Activated CD4-positive, alpha-beta memory T cell treated with anti-CD3 and anti-CD28 coated beads, Interleukin-2, amount 10 ng/mL, durations not matched to agents 7 days and 5 days (primary cell): ENCODE results near the gene SLAMF1. TPM values are rescaled to one million over a fixed set of nuclear protein-coding genes. Genes with fewer than 3 reads are reported as not detected.

Experiments
- CTCF ChIA-PET: fragments of 350-600 bp; sonication (Branson Sonifier 250); formaldehyde crosslinking; loops from one replicate; lab custom pipeline; 2021; ENCODE audit warnings: antibody characterized with exemption, inconsistent platforms; lab: Charles Lee
- POLR2A ChIA-PET: fragments of 350-600 bp; sonication (Branson Sonifier 250); formaldehyde crosslinking; loops from one replicate; lab custom pipeline; 2021; ENCODE audit warnings: antibody characterized with exemption; lab: Charles Lee
- DNase-seq: peaks from one replicate; pipeline ENCODE4 v3.0.0-alpha.2; 2020
- H3K27ac Mint-ChIP-seq: one replicate; pipeline ENCODE4 v1.8.0; 2021; ENCODE audit warnings: mild to moderate bottlenecking, mixed read lengths
- H3K27me3 Mint-ChIP-seq: one replicate; pipeline ENCODE4 v1.8.0; 2021; ENCODE audit warnings: mixed read lengths
- H3K36me3 Mint-ChIP-seq: one replicate; pipeline ENCODE4 v1.8.0; 2021; ENCODE audit warnings: low read depth, mixed read lengths
- H3K4me1 Mint-ChIP-seq: one replicate; pipeline ENCODE4 v1.8.0; 2021; ENCODE audit warnings: mixed read lengths
- H3K4me3 Mint-ChIP-seq: one replicate; pipeline ENCODE4 v1.8.0; 2021; ENCODE audit warnings: mild to moderate bottlenecking, mixed read lengths
- H3K9me3 Mint-ChIP-seq: one replicate; pipeline ENCODE4 v1.8.0; 2021; ENCODE audit warnings: mixed read lengths
- total RNA-seq, 2 experiments: library from RNA; stranded (reverse); gene quantifications; one replicate each; pipeline ENCODE4 v1.2.3, GENCODE V29; 2021

The SLAMF1 gene
- total RNA-seq, 2 experiments from 2014 or later: 106 to 113 TPM

- H3K27me3 Mint-ChIP-seq: no peaks in the 10 kb centered on the region
- peak overlapping the region; percentile 1 for H3K27ac Mint-ChIP-seq
- H3K36me3 Mint-ChIP-seq: peaks cover 19% of the 10 kb centered on the region
- peaks cover 57% of the 10 kb centered on the region for H3K4me1 Mint-ChIP-seq
- ChIA-PET CTCF (interaction anchor here (1.2 to 1.5 kb wide), 2 partner anchors 36 to 152 kb away, joined by 3 to 4 read pairs; no protein-coding TSS in a partner anchor), POLR2A (interaction anchor here (1.2 to 10.4 kb wide), 3 partner anchors 17 to 137 kb away, joined by 4 to 203 read pairs (median 6); no protein-coding TSS in a partner anchor)
- H3K4me3 Mint-ChIP-seq: no peak overlapping the region
- no peak for DNase-seq
- peaks cover 5% of the 10 kb centered on the region for H3K9me3 Mint-ChIP-seq
Measured at GRCh38 chr1:160580221-160580812, 66.5 kb downstream of the SLAMF1 start.

GRCh38 chr1:160579216-160579701, 67.6 kb downstream of the SLAMF1 start, which contains the start of gene CD84:
CD84 (minus strand) TSS chr1:160579496; CDS start chr1:160579437, 59 bp downstream.
- peaks cover 20% of the 10 kb centered on the region for H3K36me3 Mint-ChIP-seq
- CTCF ChIA-PET: interaction anchor here (1.2 to 1.8 kb wide), 4 partner anchors 15 to 151 kb away, joined by 3 to 9 read pairs (median 4); no protein-coding TSS in a partner anchor
- peak within 1 kb of the TSS; percentile 81 for H3K4me3 Mint-ChIP-seq
- DNase-seq: no peak
- POLR2A ChIA-PET: interaction anchor here (0.7 to 10.4 kb wide), 7 partner anchors 16 to 150 kb away, joined by 3 to 203 read pairs (median 5); partner anchors contain the start of gene SLAMF6
- peaks cover 61% of the 10 kb centered on the region for H3K4me1 Mint-ChIP-seq
- H3K27ac Mint-ChIP-seq: peak within 1 kb of the TSS; percentile 88
- H3K9me3 Mint-ChIP-seq: peaks cover 5% of the 10 kb centered on the region
- H3K27me3 Mint-ChIP-seq: no peaks in the 10 kb centered on the region

GRCh38 chr1:160578525-160579191, 68.2 kb downstream of the SLAMF1 start:
- peak overlapping the region; percentile 81 for H3K4me3 Mint-ChIP-seq
- peaks cover 63% of the 10 kb centered on the region for H3K4me1 Mint-ChIP-seq
- H3K36me3 Mint-ChIP-seq: peaks cover 15% of the 10 kb centered on the region
- peak overlapping the region; percentile 88 for H3K27ac Mint-ChIP-seq
- no peak for DNase-seq
- POLR2A ChIA-PET: interaction anchor here (0.7 to 10.4 kb wide), 12 partner anchors 15 to 150 kb away, joined by 3 to 203 read pairs (median 4); partner anchors contain the start of genes SLAMF1 and SLAMF6
- H3K27me3 Mint-ChIP-seq: no peaks in the 10 kb centered on the region
- CTCF ChIA-PET: interaction anchor here (1.0 to 1.8 kb wide), 8 partner anchors 10 to 150 kb away, joined by 3 to 9 read pairs (median 3); partner anchors contain the start of gene SLAMF6
- H3K9me3 Mint-ChIP-seq: peaks cover 5% of the 10 kb centered on the region

- peaks cover 14% of the 10 kb centered on the region for H3K36me3 Mint-ChIP-seq
- peaks cover 68% of the 10 kb centered on the region for H3K4me1 Mint-ChIP-seq
- CTCF ChIA-PET: interaction anchor here (0.7 to 1.8 kb wide), 15 partner anchors 10 to 150 kb away, joined by 3 to 9 read pairs (median 3); partner anchors contain the start of gene SLAMF6
- POLR2A ChIA-PET: interaction anchor here (0.7 to 10.4 kb wide), 18 partner anchors 15 to 149 kb away, joined by 3 to 203 read pairs (median 4); partner anchors contain the start of genes SLAMF1 and SLAMF6
- peak overlapping the region; percentile 88 for H3K27ac Mint-ChIP-seq
- peaks cover 3% of the 10 kb centered on the region for H3K9me3 Mint-ChIP-seq
- peak overlapping the region; percentile 81 for H3K4me3 Mint-ChIP-seq
- DNase-seq: no peak
- H3K27me3 Mint-ChIP-seq: no peaks in the 10 kb centered on the region
Measured at GRCh38 chr1:160578175-160578524, 68.7 kb downstream of the SLAMF1 start.

- Mint-ChIP-seq H3K4me3 (peak overlapping the region; percentile 72), H3K27me3 (no peaks in the 10 kb centered on the region), H3K36me3 (peaks cover 11% of the 10 kb centered on the region), H3K27ac (peak overlapping the region; percentile 80), H3K9me3 (no peaks in the 10 kb centered on the region), H3K4me1 (peaks cover 70% of the 10 kb centered on the region)
- DNase-seq: no peak
- ChIA-PET POLR2A (interaction anchor here (0.7 to 10.4 kb wide), 18 partner anchors 14 to 149 kb away, joined by 3 to 203 read pairs (median 4); partner anchors contain the start of gene SLAMF1), CTCF (interaction anchor here (0.7 to 1.8 kb wide), 14 partner anchors 9 to 149 kb away, joined by 3 to 9 read pairs (median 3); partner anchors contain the start of gene SLAMF6)
Measured at GRCh38 chr1:160577671-160578070, 69.2 kb downstream of the SLAMF1 start.

- H3K9me3 Mint-ChIP-seq: no peaks in the 10 kb centered on the region
- H3K27ac Mint-ChIP-seq: peak overlapping the region; percentile 80
- peaks cover 74% of the 10 kb centered on the region for H3K4me1 Mint-ChIP-seq
- H3K4me3 Mint-ChIP-seq: peak overlapping the region; percentile 72
- no peaks in the 10 kb centered on the region for H3K27me3 Mint-ChIP-seq
- ChIA-PET CTCF (interaction anchor here (1.0 to 1.6 kb wide), 10 partner anchors 9 to 54 kb away, joined by 3 to 5 read pairs (median 3); partner anchors contain the start of gene SLAMF6), POLR2A (interaction anchor here (1.0 to 10.4 kb wide), 9 partner anchors 14 to 139 kb away, joined by 3 to 203 read pairs (median 4); partner anchors contain the start of gene SLAMF1)
- no peak for DNase-seq
- H3K36me3 Mint-ChIP-seq: peaks cover 15% of the 10 kb centered on the region
Measured at GRCh38 chr1:160576884-160577283, 70.0 kb downstream of the SLAMF1 start.

- Mint-ChIP-seq H3K36me3 (peaks cover 18% of the 10 kb centered on the region), H3K27me3 (no peaks in the 10 kb centered on the region), H3K4me3 (peak overlapping the region; percentile 72), H3K9me3 (no peaks in the 10 kb centered on the region), H3K4me1 (peaks cover 76% of the 10 kb centered on the region), H3K27ac (peak overlapping the region; percentile 80)
- DNase-seq: no peak
- ChIA-PET POLR2A (interaction anchor here (0.8 to 10.4 kb wide), 9 partner anchors 13 to 144 kb away, joined by 3 to 203 read pairs (median 4); partner anchors contain the start of gene SLAMF1), CTCF (interaction anchor here (0.8 to 1.6 kb wide), 5 partner anchors 9 to 148 kb away, joined by 3 read pairs; no protein-coding TSS in a partner anchor)
Measured at GRCh38 chr1:160576390-160576789, 70.5 kb downstream of the SLAMF1 start.

- Mint-ChIP-seq H3K4me1 (peaks cover 76% of the 10 kb centered on the region), H3K9me3 (peaks cover 2% of the 10 kb centered on the region), H3K27me3 (no peaks in the 10 kb centered on the region), H3K27ac (peak overlapping the region; percentile 80), H3K36me3 (peaks cover 25% of the 10 kb centered on the region), H3K4me3 (peak overlapping the region; percentile 52)
- ChIA-PET POLR2A (interaction anchor here (1.4 to 10.4 kb wide), 2 partner anchors 12 to 107 kb away, joined by 3 to 203 read pairs; no protein-coding TSS in a partner anchor), CTCF (interaction anchor here (0.8 to 0.9 kb wide), 2 partner anchors 13 to 34 kb away, joined by 3 read pairs; no protein-coding TSS in a partner anchor)
- DNase-seq: no peak
Measured at GRCh38 chr1:160575112-160575664, 71.7 kb downstream of the SLAMF1 start.

- Mint-ChIP-seq H3K27me3 (no peaks in the 10 kb centered on the region), H3K4me1 (peaks cover 83% of the 10 kb centered on the region), H3K9me3 (peaks cover 2% of the 10 kb centered on the region), H3K4me3 (no peak overlapping the region), H3K27ac (peak overlapping the region; percentile 6), H3K36me3 (peaks cover 38% of the 10 kb centered on the region)
- ChIA-PET CTCF (interaction anchor here (1.4 kb wide), 1 partner anchor 10 kb away, joined by 5 read pairs; no protein-coding TSS in a partner anchor), POLR2A (interaction anchor here (0.6 to 16.8 kb wide), 4 partner anchors 6 to 49 kb away, joined by 3 to 203 read pairs (median 3); partner anchors contain the start of gene CD84)
- DNase-seq: no peak
Measured at GRCh38 chr1:160570840-160571239, 76.0 kb downstream of the SLAMF1 start.

- no peak for DNase-seq
- Mint-ChIP-seq H3K4me1 (peaks cover 82% of the 10 kb centered on the region), H3K9me3 (peaks cover 2% of the 10 kb centered on the region), H3K27me3 (no peaks in the 10 kb centered on the region), H3K27ac (peak overlapping the region; percentile 97), H3K36me3 (peaks cover 44% of the 10 kb centered on the region), H3K4me3 (no peak overlapping the region)
- CTCF ChIA-PET: interaction anchor here (0.6 to 1.4 kb wide), 2 partner anchors 9 to 197 kb away, joined by 3 to 5 read pairs; no protein-coding TSS in a partner anchor
- POLR2A ChIA-PET: interaction anchor here (1.1 to 16.8 kb wide), 4 partner anchors 7 to 30 kb away, joined by 3 to 203 read pairs (median 3); partner anchors contain the start of gene CD84
Measured at GRCh38 chr1:160569806-160570205, 77.0 kb downstream of the SLAMF1 start.

GRCh38 chr1:160567858-160568682, 78.8 kb downstream of the SLAMF1 start:
- Mint-ChIP-seq H3K27ac (peak overlapping the region; percentile 97), H3K27me3 (no peaks in the 10 kb centered on the region), H3K4me3 (peak overlapping the region; percentile 58), H3K4me1 (peaks cover 77% of the 10 kb centered on the region), H3K36me3 (peaks cover 52% of the 10 kb centered on the region), H3K9me3 (peaks cover 7% of the 10 kb centered on the region)
- CTCF ChIA-PET: interaction anchor here (0.7 to 0.9 kb wide), 3 partner anchors 10 to 24 kb away, joined by 3 to 4 read pairs (median 3); no protein-coding TSS in a partner anchor
- POLR2A ChIA-PET: interaction anchor here (1.1 to 16.8 kb wide), 7 partner anchors 8 to 107 kb away, joined by 3 to 203 read pairs (median 4); partner anchors contain the start of genes CD84 and SLAMF6
- DNase-seq: peak; percentile 72
